SK-N-MC (cell line): ENCODE measurements around the gene SLC27A1.
"Not testable (repeated sequence)": the region's sequence is repeated elsewhere in the genome, so short reads cannot be mapped to it uniquely, and the experiment has no call there.

Experiments used
- DNase-seq: peaks from one replicate; pipeline ENCODE4 v3.0.0-alpha.2; 2011; ENCODE audit warnings: low read depth, low spot score
- H3K27ac ChIP-seq: fragments of 200-600 bp; sonication (generic); 2 replicates; pipeline ENCODE4 v1.5.1; 2016; ENCODE audit warnings: mixed run types
- H3K36me3 ChIP-seq: fragments of 200-600 bp; sonication (generic); 2 replicates; pipeline ENCODE4 v1.6.1; 2017; ENCODE audit warnings: antibody characterized with exemption, low read length, mixed read lengths; ENCODE audit not compliant: insufficient read depth
- H3K4me3 ChIP-seq: fragments of 200-600 bp; sonication (generic); 2 replicates; pipeline ENCODE4 v1.5.1; 2016
- H3K9ac ChIP-seq: fragments of 200-600 bp; sonication (generic); 2 replicates; pipeline ENCODE4 v1.8.0; 2017; ENCODE audit warnings: mixed run types, mixed read lengths; ENCODE audit not compliant: insufficient read length
- H3K9me3 ChIP-seq: fragments of 200-600 bp; sonication (generic); 2 replicates; pipeline ENCODE4 v1.6.1; 2017; ENCODE audit warnings: low read depth, mild to moderate bottlenecking, antibody characterized with exemption, low read length, moderate library complexity, mixed read lengths
- EZH2 ChIP-seq: fragments of 200-600 bp; sonication (generic); IDR thresholded peaks from one replicate; pipeline ENCODE4 v1.6.1; 2017; ENCODE audit warnings: antibody characterized with exemption
- FOXP2 ChIP-seq: optimal IDR thresholded peaks from 2 replicates; pipeline ENCODE3; 2011; ENCODE audit warnings: mild to moderate bottlenecking, moderate library complexity; ENCODE audit not compliant: insufficient read depth; ENCODE audit errors: extremely low read length, control extremely low read depth
- POLR2AphosphoS5 ChIP-seq: IDR thresholded peaks from 2 replicates; pipeline ENCODE4 v1.6.1; 2012; ENCODE audit warnings: mild to moderate bottlenecking, low read depth, low read length, borderline replicate concordance

Gene SLC27A1

DNA sequence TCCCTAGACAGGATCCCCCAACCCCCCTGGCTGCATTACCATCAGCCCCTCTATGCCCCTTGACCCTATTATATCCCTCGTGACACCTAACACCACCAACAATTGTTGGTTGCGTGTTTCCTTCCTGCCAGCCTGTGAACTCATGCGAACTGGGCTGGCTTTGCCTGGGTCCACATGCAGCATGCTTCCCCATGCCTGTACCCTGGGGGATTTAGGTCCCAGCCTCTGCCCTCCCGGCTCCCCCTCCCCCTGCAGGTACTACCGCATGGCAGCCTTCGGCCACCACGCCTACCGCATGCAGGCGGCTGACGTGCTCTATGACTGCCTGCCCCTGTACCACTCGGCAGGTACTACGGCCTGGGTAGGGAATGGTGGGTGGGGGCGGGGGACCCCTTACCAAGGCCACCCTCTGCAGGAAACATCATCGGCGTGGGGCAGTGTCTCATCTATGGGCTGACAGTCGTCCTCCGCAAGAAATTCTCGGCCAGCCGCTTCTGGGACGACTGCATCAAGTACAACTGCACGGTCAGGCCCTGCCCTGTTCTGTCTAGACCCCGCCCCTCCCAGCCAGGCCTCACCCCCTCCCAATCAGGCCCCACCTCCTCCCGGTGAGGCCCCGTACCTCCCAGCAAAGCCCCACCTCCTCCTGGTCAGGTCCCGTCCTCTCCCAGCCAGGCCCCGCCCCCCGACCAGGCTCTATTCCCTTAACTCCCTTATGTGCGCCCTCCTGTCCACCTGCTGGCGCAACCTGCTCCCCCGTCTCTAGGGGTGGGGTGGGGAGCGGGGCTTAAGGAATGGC is 18.5 kb downstream of the SLC27A1 start:
- Histone ChIP-seq H3K27ac (no peak overlapping the region), H3K4me3 (peak overlapping the region; percentile 45; the same call in 1 of the 2 replicates)

DNA sequence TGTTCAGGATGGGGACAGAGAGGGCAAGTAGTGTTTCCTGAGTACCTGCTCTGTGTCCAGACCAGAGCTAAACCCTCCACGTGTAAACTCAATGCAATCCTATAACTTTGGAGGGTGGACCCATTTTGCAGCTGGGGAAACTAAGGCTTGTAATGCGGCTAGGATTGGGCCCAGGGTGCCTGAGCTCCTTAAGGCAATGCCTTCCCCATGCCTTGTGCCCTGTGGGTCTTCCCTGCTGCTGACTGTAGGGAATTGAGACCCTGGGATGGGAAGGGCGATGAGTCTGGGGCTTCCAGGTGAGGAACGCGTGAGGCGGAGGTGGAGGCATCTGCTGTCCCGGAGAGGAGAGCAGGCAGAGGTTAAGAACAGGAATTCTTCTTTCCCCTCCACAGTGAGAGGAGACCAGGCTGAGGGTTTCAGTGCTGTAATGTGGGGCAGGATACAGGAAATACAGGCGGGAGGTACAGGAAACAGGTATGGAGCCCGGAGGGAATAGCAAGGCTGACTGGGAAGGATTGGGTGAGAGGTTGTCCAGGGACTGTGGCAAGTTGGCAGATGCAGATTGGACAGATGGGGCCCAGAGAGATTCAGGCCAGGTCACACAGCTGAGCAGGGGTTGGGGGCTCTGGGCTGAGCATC is 19.2 kb downstream of the SLC27A1 start:
- no peaks in the 10 kb centered on the region for H3K9me3 ChIP-seq
- no peak overlapping the region for H3K27ac ChIP-seq
- no peaks in the 10 kb centered on the region for H3K36me3 ChIP-seq
- H3K4me3 ChIP-seq, result no peak overlapping the region
- no peak for TF ChIP-seq FOXP2
- no peak for TF ChIP-seq EZH2
- no peak for TF ChIP-seq POLR2AphosphoS5
- no peak for DNase-seq
- no peak overlapping the region for H3K9ac ChIP-seq

More for the DNA sequence above, 18.5 kb downstream of the SLC27A1 start:
- TF ChIP-seq EZH2, result no peak
- peak; percentile 22; the same call in 1 of the 2 replicates for TF ChIP-seq POLR2AphosphoS5
- no peak overlapping the region for H3K9ac ChIP-seq
- no peaks in the 10 kb centered on the region for H3K36me3 ChIP-seq
- no peak for DNase-seq
- H3K9me3 ChIP-seq, result no peaks in the 10 kb centered on the region

DNA sequence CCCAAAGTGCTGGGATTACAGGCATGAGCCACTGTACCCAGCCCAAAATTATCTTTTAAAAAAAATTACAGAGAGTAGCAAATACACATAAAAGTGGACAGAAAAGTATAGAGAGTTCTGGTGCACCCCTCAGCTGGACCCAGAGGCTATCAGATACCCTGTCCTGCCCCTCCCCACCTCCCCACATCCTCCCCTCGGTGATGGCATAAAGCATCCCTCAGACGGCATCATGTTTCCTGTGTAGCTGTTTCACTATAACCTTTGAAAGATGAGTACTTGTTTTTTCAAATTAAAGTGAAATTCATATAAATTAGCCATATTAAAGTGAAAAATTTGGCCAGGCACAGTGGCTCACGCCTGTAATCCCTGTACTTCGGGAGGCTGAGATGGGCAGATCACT is 20.1 kb downstream of the SLC27A1 start:
- Histone ChIP-seq H3K9me3 (no peaks in the 10 kb centered on the region), H3K9ac (no peak overlapping the region)
- DNase-seq, result no peak

DNA sequence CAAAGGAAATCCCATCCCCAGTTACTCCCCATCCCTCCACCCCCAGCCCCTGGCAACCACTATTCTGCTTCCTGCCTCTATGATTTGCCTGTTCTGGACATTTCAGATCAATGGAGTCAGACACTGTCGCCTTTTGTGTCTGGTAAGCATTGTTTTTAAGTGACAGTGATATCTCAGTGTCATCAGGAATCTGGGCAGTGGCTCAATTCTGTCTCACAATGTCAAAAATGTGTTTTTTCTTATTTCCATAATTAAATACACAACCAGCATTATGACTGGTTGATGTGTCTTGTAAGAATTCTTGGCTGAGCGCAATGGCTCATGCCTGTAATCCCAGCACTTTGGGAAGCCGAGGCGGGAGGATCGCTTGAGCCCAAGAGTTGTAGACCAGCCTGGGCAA is 21.0 kb downstream of the SLC27A1 start:
- H3K27ac ChIP-seq, result no peak overlapping the region
- no peak for DNase-seq
- no peak overlapping the region for H3K9ac ChIP-seq
- H3K36me3 ChIP-seq, result no peaks in the 10 kb centered on the region
- TF ChIP-seq FOXP2 (no peak), EZH2 (no peak), POLR2AphosphoS5 (no peak)
- no peaks in the 10 kb centered on the region for H3K9me3 ChIP-seq
- H3K4me3 ChIP-seq, result no peak overlapping the region

More for the DNA sequence above, 20.1 kb downstream of the SLC27A1 start:
- H3K4me3 ChIP-seq, result no peak overlapping the region
- H3K27ac ChIP-seq, result no peak overlapping the region
- no peak for TF ChIP-seq EZH2
- no peak for TF ChIP-seq POLR2AphosphoS5
- TF ChIP-seq FOXP2, result no peak
- H3K36me3 ChIP-seq, result no peaks in the 10 kb centered on the region

DNA sequence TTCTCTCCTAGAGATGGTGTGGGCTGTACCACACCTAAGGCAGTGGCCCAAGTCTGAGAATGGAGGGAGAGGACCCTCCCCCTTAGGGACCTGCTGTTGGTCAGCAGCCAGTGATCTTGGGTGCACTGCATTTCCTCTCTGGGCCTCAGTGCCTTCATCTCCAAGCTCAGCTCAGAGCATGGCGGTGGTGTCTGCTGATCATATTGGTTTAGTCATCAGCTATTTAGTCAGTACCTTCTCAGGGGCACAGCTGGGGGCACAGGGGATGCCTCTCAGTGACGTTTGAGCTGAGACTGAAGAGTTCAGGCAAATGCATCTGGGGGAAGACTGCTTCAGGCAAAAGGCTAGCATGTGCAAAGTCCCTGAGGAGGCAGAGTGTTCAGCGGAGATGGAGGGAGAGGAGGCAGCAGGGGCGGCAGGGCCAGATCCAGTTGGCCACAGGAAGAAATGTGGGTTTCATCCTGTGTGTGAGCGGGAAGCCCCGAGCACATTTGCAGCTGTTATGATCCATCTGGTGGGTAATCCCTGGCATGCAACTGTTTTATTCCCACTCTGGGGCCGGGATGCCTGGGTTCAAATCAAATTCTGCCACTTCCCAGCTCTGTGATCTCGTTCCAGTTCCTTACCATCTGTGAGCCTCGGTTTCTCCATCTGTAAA is 25.4 kb downstream of the SLC27A1 start:
- H3K4me3 ChIP-seq, result no peak overlapping the region
- H3K9ac ChIP-seq, result no peak overlapping the region
- TF ChIP-seq EZH2 (no peak), POLR2AphosphoS5 (no peak), FOXP2 (no peak)
- DNase-seq, result no peak
- H3K9me3 ChIP-seq, result no peaks in the 10 kb centered on the region
- H3K36me3 ChIP-seq, result no peaks in the 10 kb centered on the region
- no peak overlapping the region for H3K27ac ChIP-seq

DNA sequence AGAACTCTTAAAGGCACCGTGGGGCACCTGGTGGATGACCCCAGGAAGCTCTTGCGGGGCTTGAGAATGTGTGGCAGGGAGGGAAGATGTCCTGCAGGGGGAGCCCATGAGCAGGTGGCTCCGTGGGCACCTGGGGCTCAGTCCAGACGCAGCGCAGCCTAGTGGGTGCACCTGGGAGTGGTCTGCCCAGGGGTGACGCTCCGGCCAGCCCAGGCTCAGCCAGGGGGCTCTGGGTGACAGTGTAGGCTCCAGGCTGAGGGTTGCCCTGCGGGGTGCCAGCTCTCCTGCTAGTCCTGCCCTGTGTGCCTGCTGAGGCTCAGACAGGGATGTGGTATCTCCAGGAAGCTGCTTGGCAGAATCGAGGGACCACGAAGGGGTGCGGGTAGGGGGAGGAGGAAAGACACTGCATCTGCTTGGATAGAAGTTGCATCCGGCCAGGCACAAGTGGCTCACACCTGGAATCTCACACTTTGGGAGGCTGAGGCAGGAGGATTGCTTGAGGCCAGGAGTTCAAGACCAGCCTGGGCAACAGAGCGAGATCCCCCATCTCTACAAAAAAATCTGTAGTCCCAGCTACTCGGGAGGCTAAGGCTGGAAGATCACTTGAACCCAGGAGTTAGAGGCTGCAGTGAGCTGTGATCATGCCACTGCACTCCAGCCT is 26.1 kb downstream of the SLC27A1 start:
- H3K9ac ChIP-seq, result no peak overlapping the region
- H3K4me3 ChIP-seq, result no peak overlapping the region
- no peaks in the 10 kb centered on the region for H3K36me3 ChIP-seq
- no peak for TF ChIP-seq POLR2AphosphoS5
- TF ChIP-seq EZH2, result no peak
- TF ChIP-seq FOXP2, result no peak
- H3K9me3 ChIP-seq, result no peaks in the 10 kb centered on the region
- H3K27ac ChIP-seq, result no peak overlapping the region
- DNase-seq, result no peak

DNA sequence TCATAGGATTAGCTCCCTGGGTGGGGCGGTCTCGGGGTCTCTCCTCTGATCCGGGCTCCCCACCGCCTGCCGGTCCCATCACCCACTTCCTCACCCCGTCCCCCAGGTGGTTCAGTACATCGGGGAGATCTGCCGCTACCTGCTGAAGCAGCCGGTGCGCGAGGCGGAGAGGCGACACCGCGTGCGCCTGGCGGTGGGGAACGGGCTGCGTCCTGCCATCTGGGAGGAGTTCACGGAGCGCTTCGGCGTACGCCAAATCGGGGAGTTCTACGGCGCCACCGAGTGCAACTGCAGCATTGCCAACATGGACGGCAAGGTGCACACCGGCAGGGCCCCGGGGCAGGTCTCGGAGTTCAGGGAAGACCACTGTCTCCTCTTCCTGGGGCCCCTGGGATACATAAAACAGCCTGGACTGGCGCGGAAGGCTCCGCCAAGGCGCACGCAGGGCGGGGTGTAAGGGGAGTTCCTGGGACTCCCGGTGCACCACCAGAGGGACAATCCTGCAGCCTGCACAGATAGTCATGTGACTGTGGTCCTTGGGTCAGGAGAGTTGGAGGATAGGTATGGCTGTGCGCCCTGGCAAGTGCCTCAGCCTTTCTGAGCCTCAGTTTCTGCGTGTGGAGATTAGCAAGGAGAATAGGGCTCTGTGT is 26.9 kb downstream of the SLC27A1 start:
- Histone ChIP-seq H3K9ac (no peak overlapping the region), H3K4me3 (no peak overlapping the region), H3K9me3 (no peaks in the 10 kb centered on the region), H3K36me3 (no peaks in the 10 kb centered on the region), H3K27ac (no peak overlapping the region)
- no peak for DNase-seq
- TF ChIP-seq EZH2, result no peak
- no peak for TF ChIP-seq POLR2AphosphoS5
- no peak for TF ChIP-seq FOXP2

DNA sequence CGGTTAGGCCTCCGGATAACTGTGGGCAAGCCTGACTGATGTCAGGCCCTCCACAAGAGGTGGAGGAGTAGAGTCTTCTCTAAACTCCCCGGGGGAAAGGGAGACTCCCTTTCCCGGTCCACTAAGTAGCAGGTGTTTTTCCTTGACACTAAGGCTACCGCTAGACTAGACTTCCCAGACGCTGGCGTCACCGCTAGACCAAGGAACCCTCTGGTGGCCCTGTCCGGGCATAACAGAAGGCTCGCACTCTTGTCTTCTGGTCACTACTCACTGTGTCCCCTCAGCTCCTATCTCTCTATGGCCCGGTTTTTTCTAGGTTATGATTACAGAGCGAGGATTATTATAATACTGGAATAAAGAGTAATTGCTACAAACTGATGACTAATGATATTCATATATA is 28.7 kb downstream of the SLC27A1 start:
- H3K4me3 ChIP-seq, H3K36me3 ChIP-seq: not testable (repeated sequence)

More for the DNA sequence above, 28.7 kb downstream of the SLC27A1 start:
- H3K9me3 ChIP-seq, H3K9ac ChIP-seq, H3K27ac ChIP-seq, DNase-seq: not testable (repeated sequence)
